ENCODE measurements around the gene TLX2.

GRCh38 chr2:74513605-74514367 is 464 bp upstream of the TLX2 start:
- TF ChIP-seq CTCF (IDR thresholded peaks at IDR 0.05) (no peak), PHF8 (IDR thresholded peaks at IDR 0.05; ENCODE audit: borderline replicate concordance, low read depth) (no peak), BCL3 (IDR thresholded peaks at IDR 0.05) (no peak), POLR2A (IDR thresholded peaks at IDR 0.05; ENCODE audit: low read length) (no peak), PBX3 (IDR thresholded peaks at IDR 0.05) (no peak), SMC3 (IDR thresholded peaks at IDR 0.05) (no peak)

Measured in A549 (cell line).